Testis (tissue), 5 donors: ENCODE results near the gene OLA1. TPM values are rescaled to one million over a fixed set of nuclear protein-coding genes. Genes with fewer than 3 reads are reported as not detected.

Experiments used
- DNase-seq: peaks from one replicate; pipeline ENCODE4 v3.0.0-alpha.2; 2019
- H3K27ac ChIP-seq, 2 donors: fragments of 200-600 bp; sonication (generic); one replicate each; pipeline ENCODE4 v1.5.1; 2019
- H3K27me3 ChIP-seq: fragments of 200-600 bp; sonication (generic); one replicate; pipeline ENCODE4 v1.5.1; 2019
- H3K36me3 ChIP-seq: fragments of 200-600 bp; sonication (generic); one replicate; pipeline ENCODE4 v1.5.1; 2017; ENCODE audit warnings: low read depth; ENCODE audit errors: missing control alignments
- H3K4me1 ChIP-seq: fragments of 200-600 bp; sonication (generic); one replicate; pipeline ENCODE4 v1.5.1; 2019
- H3K4me3 ChIP-seq, 2 donors: fragments of 200-600 bp; sonication (generic); one replicate each; pipeline ENCODE4 v1.5.1; 2017 to 2019
- H3K9me3 ChIP-seq: fragments of 200-600 bp; sonication (generic); one replicate; pipeline ENCODE4 v1.5.1; 2017
- POLR2A ChIP-seq: fragments of 450-650 bp; IDR thresholded peaks from one replicate; pipeline ENCODE4 v1.6.1; 2017; ENCODE audit warnings: antibody characterized with exemption, mild to moderate bottlenecking, moderate library complexity
- WGBS, 2 donors: methylation state at CpG; one replicate each; pipeline ENCODE4 v1.1.5; 2018; 5-methylcytosine and 5-hydroxymethylcytosine counted together
- intact Hi-C: fragments of 100-400 bp; cut with DNase I; formaldehyde crosslinking; loops from one replicate; pipeline ENCODE4 v1.15.1; 2023; ENCODE audit warnings: low total_unique reads
- long read RNA-seq, 2 donors: transcript quantifications; one replicate each; lab custom pipeline, GENCODE V29; 2026
- polyA plus RNA-seq: library from polyadenylated mRNA; stranded (reverse); fragments of 350-450 nt; fragmentation: Illumina TruSeq; extraction: RNeasy Lipid Tissue Mini Kit (QIAGEN cat#74804); gene quantifications from one replicate; pipeline ENCODE4 v1.2.3, GENCODE V29; 2014; ENCODE audit warnings: low read depth, low replicate concordance; ENCODE audit not compliant: insufficient read depth
- total RNA-seq, 2 donors: library from RNA; depleted of rRNA; stranded (reverse); fragments of >200 nt; gene quantifications; one replicate each; pipeline ENCODE4 v1.2.3, GENCODE V29; 2016
- TF ChIP-seq, protein P1 (sequence below), 3 experiments: fragments of 450-650 bp in 2 of 3; fragments of 200-600 bp in 1 of 3; sonication (generic) in 1 of 3; IDR thresholded peaks; one replicate each; pipeline ENCODE4 v1.5.1; 2016 to 2019; ENCODE audit warnings: antibody characterized with exemption in 3 of 3, mild to moderate bottlenecking in 2 of 3, moderate library complexity in 1 of 3

Gene OLA1
- total RNA-seq: 10 to 100 TPM; 58.0 to 63.6 TPM
- polyA plus RNA-seq: 118 TPM
- long read RNA-seq, donor 1, full-length matches to known transcripts: 36 of 65 reads
- long read RNA-seq, donor 1, partial matches to known transcripts: 29 of 65 reads
- long read RNA-seq, donor 1, other reads (novel, unspliced or antisense): 0 of 65 reads
- long read RNA-seq, donor 2, full-length matches to known transcripts: 23 of 42 reads
- long read RNA-seq, donor 2, partial matches to known transcripts: 19 of 42 reads
- long read RNA-seq, donor 2, other reads (novel, unspliced or antisense): 0 of 42 reads

DNA sequence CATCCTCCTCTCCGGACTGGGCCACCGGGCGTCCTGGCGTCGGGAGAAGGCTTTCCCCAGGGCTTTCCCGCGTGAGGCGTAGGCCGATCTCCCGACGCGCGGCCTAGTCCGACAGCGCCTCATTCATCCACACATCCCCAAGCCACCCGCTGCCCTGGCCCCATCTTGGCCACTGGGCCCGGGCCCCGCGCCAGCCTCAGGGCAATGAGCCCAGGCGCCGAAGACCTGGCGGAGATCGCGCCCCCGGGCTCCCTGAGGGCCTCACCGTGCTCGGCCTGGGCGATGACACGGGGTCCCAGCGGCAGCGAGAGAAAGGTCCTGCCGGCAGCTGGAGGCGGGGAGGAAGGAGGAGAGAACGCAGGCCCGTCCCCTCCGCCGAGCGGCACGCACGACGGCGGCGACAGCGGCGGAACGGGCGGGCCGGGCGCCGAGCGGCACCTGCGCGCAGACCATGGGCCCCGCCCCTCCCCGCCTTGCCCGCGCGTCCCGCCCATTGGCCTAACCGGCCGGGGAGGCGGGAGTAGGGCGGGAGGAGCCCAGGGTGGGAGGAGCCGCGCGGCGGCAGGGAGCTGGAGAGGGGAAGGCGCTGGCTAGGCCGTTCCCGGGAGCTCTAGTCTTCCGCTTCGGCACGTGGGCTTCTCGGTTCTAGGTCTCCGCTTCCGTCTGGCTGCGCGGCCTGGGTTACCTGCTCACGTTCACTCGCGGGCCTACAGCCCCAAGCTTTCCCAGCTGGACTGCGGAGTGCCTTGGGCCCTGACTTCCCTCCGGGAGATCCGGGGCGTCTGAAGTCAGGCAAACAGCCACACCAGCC, at the start of gene OLA1:
OLA1 (minus strand) TSS at position 346 of the 811 bp plus-strand sequence. CDS start 1,717 bp downstream, outside the sequence.
- Histone ChIP-seq H3K27ac (peak within 1 kb of the TSS; percentile 83 to 86), H3K9me3 (no peaks in the 10 kb centered on the region), H3K4me3 (peak within 1 kb of the TSS; percentile 70 to 76), H3K4me1 (peaks cover 13% of the 10 kb centered on the region), H3K27me3 (no peaks in the 10 kb centered on the region), H3K36me3 (no peaks in the 10 kb centered on the region)
- peak; percentile 95 for DNase-seq
- WGBS, 2 donors: 0 to 1% methylated on average over 1 to 70 of the region's 85 CpGs
- TF ChIP-seq POLR2A: peak; percentile 66
- TF ChIP-seq, protein P1, sequence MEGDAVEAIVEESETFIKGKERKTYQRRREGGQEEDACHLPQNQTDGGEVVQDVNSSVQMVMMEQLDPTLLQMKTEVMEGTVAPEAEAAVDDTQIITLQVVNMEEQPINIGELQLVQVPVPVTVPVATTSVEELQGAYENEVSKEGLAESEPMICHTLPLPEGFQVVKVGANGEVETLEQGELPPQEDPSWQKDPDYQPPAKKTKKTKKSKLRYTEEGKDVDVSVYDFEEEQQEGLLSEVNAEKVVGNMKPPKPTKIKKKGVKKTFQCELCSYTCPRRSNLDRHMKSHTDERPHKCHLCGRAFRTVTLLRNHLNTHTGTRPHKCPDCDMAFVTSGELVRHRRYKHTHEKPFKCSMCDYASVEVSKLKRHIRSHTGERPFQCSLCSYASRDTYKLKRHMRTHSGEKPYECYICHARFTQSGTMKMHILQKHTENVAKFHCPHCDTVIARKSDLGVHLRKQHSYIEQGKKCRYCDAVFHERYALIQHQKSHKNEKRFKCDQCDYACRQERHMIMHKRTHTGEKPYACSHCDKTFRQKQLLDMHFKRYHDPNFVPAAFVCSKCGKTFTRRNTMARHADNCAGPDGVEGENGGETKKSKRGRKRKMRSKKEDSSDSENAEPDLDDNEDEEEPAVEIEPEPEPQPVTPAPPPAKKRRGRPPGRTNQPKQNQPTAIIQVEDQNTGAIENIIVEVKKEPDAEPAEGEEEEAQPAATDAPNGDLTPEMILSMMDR (IDR thresholded peaks at IDR 0.05): no peak
- intact Hi-C loops: no loop called here

DNA sequence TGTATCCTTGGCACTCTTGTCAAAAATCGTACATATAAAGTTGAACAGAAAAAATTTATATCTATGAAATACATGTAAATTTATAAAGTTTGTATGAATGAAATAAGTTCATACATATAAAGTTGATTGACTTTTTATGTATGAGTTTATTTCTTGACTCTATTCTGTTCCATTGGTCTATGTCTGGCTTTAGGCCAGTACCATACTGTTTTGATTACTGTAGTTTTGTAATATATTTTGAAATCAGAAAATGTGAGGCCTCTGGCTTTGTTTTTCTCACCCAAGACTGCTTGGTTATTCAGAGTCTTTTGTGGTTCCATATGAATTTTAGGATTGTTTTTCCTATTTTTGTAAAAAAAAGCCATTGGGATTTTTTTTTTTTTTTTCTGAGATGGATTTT, 44.6 kb upstream of the OLA1 start:
- whole genome bisulfite sequencing, 2 donors: 95 to 100% methylated on average over 1 of the region's 1 CpG
- no peak overlapping the region for H3K27ac ChIP-seq
- no peaks in the 10 kb centered on the region for H3K27me3 ChIP-seq
- H3K36me3 ChIP-seq: no peaks in the 10 kb centered on the region
- no peak for TF ChIP-seq POLR2A
- TF ChIP-seq, protein P1 (IDR thresholded peaks at IDR 0.05): no peak
- no peaks in the 10 kb centered on the region for H3K9me3 ChIP-seq
- no peak overlapping the region for H3K4me3 ChIP-seq
- DNase-seq: no peak
- intact Hi-C loops: no loop called here
- no peaks in the 10 kb centered on the region for H3K4me1 ChIP-seq

DNA sequence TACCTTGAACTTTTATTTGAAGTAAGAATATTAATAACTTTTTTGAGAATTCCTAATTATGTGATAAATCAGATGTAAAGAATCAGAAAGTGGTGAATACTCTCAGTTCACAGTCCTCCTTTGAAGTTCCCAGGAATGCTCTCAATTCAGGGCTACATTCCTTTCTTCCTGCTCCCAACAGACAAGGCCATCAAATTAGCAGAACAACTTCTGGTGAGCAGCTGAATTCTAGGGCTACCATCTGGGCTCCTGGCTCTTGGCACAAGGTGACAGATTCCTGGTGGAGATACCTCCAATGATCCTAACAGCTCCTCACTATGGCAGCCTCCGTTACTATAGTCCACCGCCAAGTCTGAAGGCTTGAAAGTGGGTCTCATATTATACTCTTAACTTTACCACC, 37.8 kb upstream of the OLA1 start:
- Histone ChIP-seq H3K4me3 (no peak overlapping the region), H3K27ac (no peak overlapping the region), H3K36me3 (no peaks in the 10 kb centered on the region), H3K9me3 (no peaks in the 10 kb centered on the region), H3K27me3 (no peaks in the 10 kb centered on the region), H3K4me1 (no peaks in the 10 kb centered on the region)
- intact Hi-C loops: no loop called here
- no peak for DNase-seq
- 80 to 86% methylated on average over 2 of the region's 2 CpGs for whole genome bisulfite sequencing, 2 donors
- no peak for TF ChIP-seq POLR2A
- TF ChIP-seq, protein P1 (IDR thresholded peaks at IDR 0.05): no peak

DNA sequence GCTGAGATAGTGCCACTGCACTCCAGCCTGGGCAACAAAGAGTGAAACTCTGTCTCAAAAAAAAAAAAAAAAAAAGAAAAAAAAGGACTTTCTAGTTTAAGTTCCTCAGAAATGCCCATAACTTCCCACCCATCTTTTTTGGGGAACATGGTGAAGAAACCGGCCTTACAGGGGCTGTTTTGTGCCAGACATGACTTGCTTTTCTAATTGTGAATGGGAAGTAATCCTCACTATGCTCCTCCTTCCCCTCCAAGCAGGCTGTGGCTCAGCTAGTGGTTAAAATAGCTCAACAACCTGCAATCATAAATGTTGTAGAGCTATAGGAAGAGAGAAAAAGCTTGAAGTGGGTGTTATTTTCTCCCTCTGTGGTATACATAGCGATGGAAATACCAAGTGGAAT, 34.1 kb upstream of the OLA1 start:
- no peaks in the 10 kb centered on the region for H3K9me3 ChIP-seq
- H3K4me1 ChIP-seq: no peaks in the 10 kb centered on the region
- H3K27ac ChIP-seq: no peak overlapping the region
- intact Hi-C loops: no loop called here
- no peaks in the 10 kb centered on the region for H3K27me3 ChIP-seq
- no peak for TF ChIP-seq POLR2A
- TF ChIP-seq, protein P1 (IDR thresholded peaks at IDR 0.05): no peak
- no peak for DNase-seq
- H3K4me3 ChIP-seq: no peak overlapping the region
- WGBS, 2 donors: 82 to 84% methylated on average over 2 of the region's 2 CpGs
- H3K36me3 ChIP-seq: no peaks in the 10 kb centered on the region
